IPS DF 4.7 (cell line): ENCODE data around the gene SDCCAG8.

Experiments used
- DNase-seq: peaks from one replicate; pipeline ENCODE4 v3.0.0-alpha.2; 2013; ENCODE audit warnings: low spot score; ENCODE audit errors: extremely low read depth

The SDCCAG8 gene

GRCh38 chr1:243499711-243500110, 243.9 kb downstream of the SDCCAG8 start:
- DNase-seq, result no peak

GRCh38 chr1:243500512-243500911, 244.7 kb downstream of the SDCCAG8 start:
- no peak for DNase-seq

- DNase-seq, result no peak
Observed at GRCh38 chr1:243501002-243501401, 245.2 kb downstream of the SDCCAG8 start.

GRCh38 chr1:243503155-243503554, 247.3 kb downstream of the SDCCAG8 start:
- DNase-seq, result no peak

GRCh38 chr1:243505986-243506689, 250.3 kb downstream of the SDCCAG8 start:
- no peak for DNase-seq

GRCh38 chr1:243507001-243507671, 251.3 kb downstream of the SDCCAG8 start:
- no peak for DNase-seq

- DNase-seq, result no peak
Observed at GRCh38 chr1:243507672-243508302, 251.9 kb downstream of the SDCCAG8 start.

GRCh38 chr1:243508303-243508713, 252.5 kb downstream of the SDCCAG8 start:
- no peak for DNase-seq

GRCh38 chr1:243508943-243509342, 253.1 kb downstream of the SDCCAG8 start:
- DNase-seq, result no peak

GRCh38 chr1:243510928-243511327, 255.1 kb downstream of the SDCCAG8 start:
- DNase-seq, result no peak

- no peak for DNase-seq
Observed at GRCh38 chr1:243513726-243514491, 258.1 kb downstream of the SDCCAG8 start.

- DNase-seq, result no peak
Observed at GRCh38 chr1:243514927-243515326, 259.1 kb downstream of the SDCCAG8 start.

- DNase-seq, result no peak
Observed at GRCh38 chr1:243520831-243521230, 265.0 kb downstream of the SDCCAG8 start.

- no peak for DNase-seq
Observed at GRCh38 chr1:243523766-243524165, 267.9 kb downstream of the SDCCAG8 start.

- no peak for DNase-seq
Observed at GRCh38 chr1:243525085-243525487, 269.2 kb downstream of the SDCCAG8 start.

- no peak for DNase-seq
Observed at GRCh38 chr1:243526180-243526579, 270.3 kb downstream of the SDCCAG8 start.

GRCh38 chr1:243528459-243529121, 272.7 kb downstream of the SDCCAG8 start:
- no peak for DNase-seq

GRCh38 chr1:243529512-243529911, 273.7 kb downstream of the SDCCAG8 start:
- no peak for DNase-seq

- no peak for DNase-seq
Observed at GRCh38 chr1:243535014-243535413, 279.2 kb downstream of the SDCCAG8 start.

GRCh38 chr1:243539636-243540035, 283.8 kb downstream of the SDCCAG8 start:
- no peak for DNase-seq

GRCh38 chr1:243542739-243543415, 287.0 kb downstream of the SDCCAG8 start:
- DNase-seq, result no peak
